Measurements from ENCODE around the gene TSC22D2. TPM values are rescaled to one million over a fixed set of nuclear protein-coding genes. Genes with fewer than 3 reads are reported as not detected.

Gene TSC22D2
- polyA plus RNA-seq, 1 donor from 2014 or later: 15.3 TPM

DNA sequence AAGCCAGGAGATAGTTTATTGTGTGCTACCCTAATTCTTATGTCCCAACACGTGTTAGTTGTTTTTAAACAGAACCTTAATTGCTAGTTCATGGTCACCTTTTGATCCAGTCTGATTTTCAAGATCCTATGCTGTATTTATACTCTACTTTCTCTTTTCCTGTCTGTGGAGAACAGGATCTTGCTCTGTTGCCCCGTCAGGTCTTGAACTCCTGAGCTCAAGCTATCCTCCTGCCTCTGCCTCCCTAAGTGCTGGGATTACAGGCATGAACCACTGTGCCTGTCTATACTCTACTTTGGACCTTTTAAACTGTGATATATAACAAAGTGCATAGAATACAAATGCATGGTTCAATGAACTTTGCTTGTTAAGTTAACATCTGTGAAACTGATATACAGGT is 44.7 kb upstream of the TSC22D2 start:
- Histone ChIP-seq H3K27me3 (ENCODE audit: insufficient read depth, low read depth, low read length) (no peaks in the 10 kb centered on the region), H3F3A (ENCODE audit: insufficient read depth, low read length, poor library complexity, severe bottlenecking) (no peaks in the 10 kb centered on the region), H3K9ac (ENCODE audit: low read length) (no peak overlapping the region), H3K9me3 (ENCODE audit: low read length) (no peaks in the 10 kb centered on the region), H4K20me1 (ENCODE audit: insufficient read depth) (no peaks in the 10 kb centered on the region), H3K79me2 (replicated peaks; ENCODE audit: insufficient read depth, low read length) (no peaks in the 10 kb centered on the region), H3K9me2 (ENCODE audit: insufficient read depth, low read length) (no peaks in the 10 kb centered on the region), H3K4me3 (ENCODE audit: low read length) (no peak overlapping the region), H2AFZ (ENCODE audit: low read depth, low read length) (no peak overlapping the region), H3K4me2 (ENCODE audit: low read length) (no peak overlapping the region), H3K27ac (ENCODE audit: low read length) (no peak overlapping the region), H3K36me3 (ENCODE audit: insufficient read depth, low read length) (no peaks in the 10 kb centered on the region)
- TF ChIP-seq POLR2AphosphoS5 (IDR thresholded peaks at IDR 0.05) (no peak), SMC3 (conservative IDR thresholded peaks at IDR 0.05; ENCODE audit: poor library complexity) (no peak), RAD21 (conservative IDR thresholded peaks at IDR 0.05) (no peak), EP300 (conservative IDR thresholded peaks at IDR 0.05; ENCODE audit: poor library complexity, severe bottlenecking) (no peak), MXI1 (conservative IDR thresholded peaks at IDR 0.05; ENCODE audit: poor library complexity, severe bottlenecking) (no peak), CTCF (IDR thresholded peaks at IDR 0.05; ENCODE audit: poor library complexity, severe bottlenecking) (no peak), EZH2 (IDR thresholded peaks at IDR 0.05; ENCODE audit: borderline replicate concordance, insufficient read depth, low read length, poor library complexity, severe bottlenecking) (no peak), REST (IDR thresholded peaks at IDR 0.05; ENCODE audit: borderline replicate concordance) (no peak), TAF1 (IDR thresholded peaks at IDR 0.05; ENCODE audit: low read depth) (no peak)

GRCh38 chr3:150365132-150365604 is 42.9 kb upstream of the TSC22D2 start:
- Histone ChIP-seq H3K9me3 (ENCODE audit: low read length) (no peaks in the 10 kb centered on the region), H3K27ac (ENCODE audit: low read length) (no peak overlapping the region), H3K27me3 (ENCODE audit: insufficient read depth, low read depth, low read length) (no peaks in the 10 kb centered on the region), H3K9ac (ENCODE audit: low read length) (no peak overlapping the region), H3K79me2 (replicated peaks; ENCODE audit: insufficient read depth, low read length) (no peaks in the 10 kb centered on the region), H2AFZ (ENCODE audit: low read depth, low read length) (no peak overlapping the region), H3K4me2 (ENCODE audit: low read length) (no peak overlapping the region), H3F3A (ENCODE audit: insufficient read depth, low read length, poor library complexity, severe bottlenecking) (no peaks in the 10 kb centered on the region), H3K9me2 (ENCODE audit: insufficient read depth, low read length) (no peaks in the 10 kb centered on the region), H3K4me3 (ENCODE audit: low read length) (no peak overlapping the region), H3K36me3 (ENCODE audit: insufficient read depth, low read length) (no peaks in the 10 kb centered on the region), H4K20me1 (ENCODE audit: insufficient read depth) (no peaks in the 10 kb centered on the region)
- TF ChIP-seq RAD21 (conservative IDR thresholded peaks at IDR 0.05) (no peak), SMC3 (conservative IDR thresholded peaks at IDR 0.05; ENCODE audit: poor library complexity) (no peak), POLR2AphosphoS5 (IDR thresholded peaks at IDR 0.05) (no peak), REST (IDR thresholded peaks at IDR 0.05; ENCODE audit: borderline replicate concordance) (no peak)
